Mucosa of stomach (tissue), 1 donor: ENCODE data around the gene TNC.

ENCODE experiments used
- H3K27me3 ChIP-seq: one replicate; pipeline ENCODE4 v1.7.0; 2013; ENCODE audit warnings: mild to moderate bottlenecking, low read length; ENCODE audit not compliant: control insufficient read depth, insufficient read depth
- H3K36me3 ChIP-seq: one replicate; pipeline ENCODE4 v1.7.0; 2013; ENCODE audit warnings: low read length; ENCODE audit not compliant: control insufficient read depth, insufficient read depth
- H3K4me1 ChIP-seq: one replicate; pipeline ENCODE4 v1.7.0; 2013; ENCODE audit warnings: mild to moderate bottlenecking, low read length; ENCODE audit not compliant: control insufficient read depth, insufficient read depth
- H3K4me3 ChIP-seq: one replicate; pipeline ENCODE4 v1.7.0; 2013; ENCODE audit warnings: low read length
- H3K9ac ChIP-seq: one replicate; pipeline ENCODE4 v1.7.0; 2013; ENCODE audit warnings: mild to moderate bottlenecking, low read length, moderate library complexity
- H3K9me3 ChIP-seq: one replicate; pipeline ENCODE4 v1.7.0; 2013; ENCODE audit warnings: mild to moderate bottlenecking, low read length, moderate library complexity; ENCODE audit not compliant: control insufficient read depth
- donor health status: Pancreatic carcinoma.

TNC gene

DNA sequence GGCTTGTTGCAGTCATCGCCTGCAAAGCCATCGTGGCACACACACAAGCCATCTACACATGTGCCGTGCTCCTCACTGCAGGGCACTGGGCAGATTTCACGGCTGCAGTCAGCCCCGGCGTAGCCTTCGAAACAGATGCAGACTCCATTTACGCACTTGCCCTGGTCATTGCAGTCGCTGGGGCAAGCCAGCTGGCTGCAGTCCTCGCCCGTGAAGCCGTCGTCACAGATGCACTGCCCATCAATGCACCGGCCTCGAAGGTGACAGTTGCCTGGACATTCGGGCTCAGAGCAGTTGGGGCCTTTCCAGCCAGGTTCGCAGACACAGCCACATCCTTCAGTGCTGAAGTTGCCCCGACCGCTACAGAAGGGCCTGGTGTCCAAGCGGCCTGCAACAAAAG lies 31.1 kb downstream of the TNC start:
- no peak overlapping the region for H3K9ac ChIP-seq
- no peaks in the 10 kb centered on the region for H3K36me3 ChIP-seq
- H3K9me3 ChIP-seq: no peaks in the 10 kb centered on the region

DNA sequence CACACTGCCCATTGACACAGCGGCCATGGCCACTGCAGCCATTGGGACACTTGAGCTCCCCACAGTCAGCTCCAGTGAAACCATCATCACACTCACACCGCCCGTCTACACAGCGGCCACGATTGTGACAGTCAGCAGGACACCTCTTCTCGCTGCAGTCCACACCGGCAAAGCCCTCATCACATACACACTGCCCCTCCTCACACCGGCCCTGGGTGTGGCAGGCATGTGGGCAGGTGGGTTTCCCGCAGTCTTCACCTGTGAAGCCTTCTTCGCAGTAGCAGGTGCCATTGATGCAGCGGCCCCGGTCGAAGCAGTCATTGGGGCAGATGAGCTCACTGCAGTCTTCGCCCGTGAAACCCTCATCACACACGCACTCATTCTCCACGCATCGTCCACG lies 31.5 kb downstream of the TNC start:
- no peaks in the 10 kb centered on the region for H3K27me3 ChIP-seq
- no peaks in the 10 kb centered on the region for H3K4me1 ChIP-seq
- no peak overlapping the region for H3K9ac ChIP-seq
- H3K9me3 ChIP-seq: no peaks in the 10 kb centered on the region
- no peaks in the 10 kb centered on the region for H3K36me3 ChIP-seq
- no peak overlapping the region for H3K4me3 ChIP-seq

More for the DNA sequence above, 31.1 kb downstream of the TNC start:
- Histone ChIP-seq H3K27me3 (no peaks in the 10 kb centered on the region), H3K4me1 (no peaks in the 10 kb centered on the region), H3K4me3 (no peak overlapping the region)

DNA sequence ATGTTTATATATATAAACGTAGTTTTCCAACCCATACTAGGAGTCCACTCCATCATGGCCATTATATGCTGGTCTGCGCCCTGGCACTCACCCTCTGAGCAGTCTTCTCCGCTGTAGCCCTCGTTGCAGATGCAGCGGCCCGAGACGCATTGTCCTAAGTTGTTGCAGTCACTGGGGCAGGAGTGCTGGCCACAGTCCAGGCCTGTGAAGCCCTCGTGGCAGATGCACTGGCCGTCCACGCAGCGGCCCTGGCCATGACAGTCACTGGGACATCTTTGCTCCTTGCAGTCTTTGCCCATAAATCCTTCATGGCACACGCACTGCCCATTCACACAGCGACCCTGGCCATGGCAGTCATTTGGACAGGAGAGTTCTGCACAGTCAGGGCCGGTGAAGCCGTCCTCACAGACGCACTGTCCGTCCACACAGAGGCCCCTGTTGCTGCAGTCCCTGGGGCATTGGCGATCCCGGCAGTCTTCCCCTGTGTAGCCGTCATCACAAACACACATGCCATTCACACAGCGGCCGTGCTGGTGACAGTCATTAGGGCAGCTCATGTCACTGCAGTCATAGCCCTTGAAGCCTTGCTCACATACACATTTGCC lies 32.1 kb downstream of the TNC start:
- no peak overlapping the region for H3K4me3 ChIP-seq
- H3K27me3 ChIP-seq: no peaks in the 10 kb centered on the region
- no peak overlapping the region for H3K9ac ChIP-seq
- H3K36me3 ChIP-seq: no peaks in the 10 kb centered on the region
- H3K4me1 ChIP-seq: no peaks in the 10 kb centered on the region
- H3K9me3 ChIP-seq: no peaks in the 10 kb centered on the region

DNA sequence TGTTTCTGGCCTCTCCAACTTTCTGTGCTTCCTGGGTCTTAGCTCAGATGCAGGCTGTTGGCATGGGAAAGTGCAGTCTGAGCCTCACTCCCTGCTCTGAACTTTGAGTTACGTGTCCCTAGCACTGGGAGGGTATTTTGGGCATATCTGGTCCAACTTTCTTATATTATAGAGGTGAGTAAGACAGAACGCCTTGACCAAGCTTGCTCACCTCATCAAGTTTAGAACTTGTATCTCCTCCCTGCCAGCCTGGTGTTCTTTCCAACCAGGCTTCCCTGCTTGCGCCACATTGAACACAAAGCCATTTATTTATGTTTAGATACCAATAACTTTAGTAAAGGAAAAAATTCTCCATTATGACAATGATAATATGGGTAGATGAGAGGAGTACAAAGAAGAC lies 33.2 kb downstream of the TNC start:
- no peak overlapping the region for H3K4me3 ChIP-seq
- no peaks in the 10 kb centered on the region for H3K36me3 ChIP-seq
- no peaks in the 10 kb centered on the region for H3K9me3 ChIP-seq
- H3K9ac ChIP-seq: no peak overlapping the region
- H3K27me3 ChIP-seq: no peaks in the 10 kb centered on the region
- H3K4me1 ChIP-seq: no peaks in the 10 kb centered on the region

- no peak overlapping the region for H3K9ac ChIP-seq
- no peaks in the 10 kb centered on the region for H3K36me3 ChIP-seq
- H3K4me1 ChIP-seq: no peaks in the 10 kb centered on the region
- H3K4me3 ChIP-seq: no peak overlapping the region
- H3K9me3 ChIP-seq: no peaks in the 10 kb centered on the region
- H3K27me3 ChIP-seq: no peaks in the 10 kb centered on the region
Observed at GRCh38 chr9:115084157-115084556, 33.8 kb downstream of the TNC start.

DNA sequence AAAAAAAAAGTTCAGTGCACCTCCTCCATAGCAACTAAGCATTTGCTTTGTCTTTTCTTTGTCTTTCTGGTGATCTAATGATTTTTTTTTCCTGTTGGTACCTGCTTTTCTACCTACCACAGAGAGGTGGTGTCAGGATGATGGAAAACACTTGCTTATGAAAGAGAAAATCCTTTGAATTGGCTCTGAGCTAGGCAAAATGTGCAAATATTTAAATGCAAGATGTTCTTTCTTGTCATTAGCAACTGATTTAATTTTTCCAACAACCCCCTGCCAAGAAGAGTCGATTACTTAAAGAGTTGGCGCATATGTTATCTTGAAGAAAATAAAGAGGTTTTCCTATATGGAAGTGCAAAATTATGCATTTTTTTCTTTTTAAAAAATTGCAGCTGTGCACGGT lies 37.7 kb downstream of the TNC start:
- Histone ChIP-seq H3K4me3 (no peak overlapping the region), H3K27me3 (no peaks in the 10 kb centered on the region), H3K4me1 (no peaks in the 10 kb centered on the region), H3K9me3 (no peaks in the 10 kb centered on the region), H3K36me3 (no peaks in the 10 kb centered on the region), H3K9ac (no peak overlapping the region)

- Histone ChIP-seq H3K4me3 (no peak overlapping the region), H3K9me3 (no peaks in the 10 kb centered on the region), H3K27me3 (no peaks in the 10 kb centered on the region), H3K9ac (no peak overlapping the region), H3K4me1 (no peaks in the 10 kb centered on the region), H3K36me3 (no peaks in the 10 kb centered on the region)
Observed at GRCh38 chr9:115079156-115079555, 38.8 kb downstream of the TNC start.

- H3K9ac ChIP-seq: no peak overlapping the region
- no peaks in the 10 kb centered on the region for H3K9me3 ChIP-seq
- H3K27me3 ChIP-seq: no peaks in the 10 kb centered on the region
- H3K36me3 ChIP-seq: no peaks in the 10 kb centered on the region
- no peak overlapping the region for H3K4me3 ChIP-seq
- no peaks in the 10 kb centered on the region for H3K4me1 ChIP-seq
Observed at GRCh38 chr9:115073456-115073855, 44.5 kb downstream of the TNC start.

DNA sequence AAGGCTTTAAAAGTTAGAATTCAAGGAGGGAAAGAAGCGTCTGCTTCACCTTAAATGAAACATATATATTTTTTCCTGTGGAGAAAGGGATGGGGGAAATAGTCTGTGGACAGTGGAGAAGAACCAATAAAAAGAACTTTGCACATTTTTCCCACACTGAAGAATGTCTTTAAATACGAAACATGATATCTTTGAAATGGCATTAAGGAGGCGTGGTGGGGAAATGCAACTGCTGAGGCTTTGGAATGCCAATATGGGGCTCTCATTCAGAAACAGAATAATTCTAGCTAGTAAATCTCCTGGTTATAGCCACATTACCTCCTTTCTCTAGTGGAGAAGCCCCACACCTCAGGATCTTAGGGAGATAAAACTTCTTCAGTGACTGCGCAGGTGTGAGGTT lies 46.8 kb downstream of the TNC start:
- no peaks in the 10 kb centered on the region for H3K27me3 ChIP-seq
- H3K9me3 ChIP-seq: no peaks in the 10 kb centered on the region
- no peak overlapping the region for H3K4me3 ChIP-seq
- H3K9ac ChIP-seq: no peak overlapping the region
- no peaks in the 10 kb centered on the region for H3K36me3 ChIP-seq
- no peaks in the 10 kb centered on the region for H3K4me1 ChIP-seq

DNA sequence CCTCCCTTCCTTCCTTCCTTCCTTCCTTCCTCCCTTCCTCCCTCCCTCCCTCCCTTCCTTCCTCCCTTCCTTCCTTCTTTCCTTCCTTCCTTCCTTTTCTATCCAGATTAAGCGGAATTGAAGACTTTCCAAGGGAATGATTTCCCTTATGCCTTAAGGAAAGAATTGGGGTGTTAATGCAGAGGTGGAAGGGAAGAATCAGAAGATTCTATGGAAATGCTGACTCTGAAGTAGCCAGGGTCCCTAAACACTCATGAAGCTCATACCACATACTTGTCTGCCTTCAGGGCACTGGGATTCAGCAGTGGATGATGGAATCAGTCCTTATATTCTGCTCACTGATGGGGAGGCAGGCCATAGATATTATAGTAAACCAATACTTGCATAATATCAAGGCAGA lies 48.2 kb downstream of the TNC start:
- H3K4me3 ChIP-seq: no peak overlapping the region
- no peak overlapping the region for H3K9ac ChIP-seq
- H3K9me3 ChIP-seq: no peaks in the 10 kb centered on the region
- no peaks in the 10 kb centered on the region for H3K36me3 ChIP-seq
- no peaks in the 10 kb centered on the region for H3K4me1 ChIP-seq
- no peaks in the 10 kb centered on the region for H3K27me3 ChIP-seq

DNA sequence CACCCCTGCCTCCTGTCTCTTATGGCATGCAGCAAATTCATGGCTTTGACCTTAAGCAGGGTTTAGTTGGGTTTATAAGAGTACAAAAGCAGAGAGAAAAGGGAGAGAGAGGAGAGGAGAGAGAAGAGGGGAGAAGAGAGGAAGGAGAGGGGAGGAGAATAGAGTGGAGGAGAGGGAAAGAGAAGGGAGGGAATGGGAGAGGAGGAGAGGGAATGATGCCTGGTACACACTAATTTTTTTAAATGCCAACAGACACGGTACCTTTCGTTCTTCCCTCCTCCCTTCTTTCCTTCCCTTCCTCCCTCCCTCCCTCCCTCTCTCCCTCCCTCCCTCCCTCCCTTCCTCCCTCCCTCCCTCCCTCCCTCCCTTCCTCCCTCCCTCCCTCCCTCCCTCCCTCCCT lies 48.7 kb downstream of the TNC start:
- H3K4me1 ChIP-seq: no peaks in the 10 kb centered on the region
- H3K36me3 ChIP-seq: no peaks in the 10 kb centered on the region
- no peaks in the 10 kb centered on the region for H3K27me3 ChIP-seq
- no peak overlapping the region for H3K4me3 ChIP-seq
- no peak overlapping the region for H3K9ac ChIP-seq
- H3K9me3 ChIP-seq: no peaks in the 10 kb centered on the region

- no peaks in the 10 kb centered on the region for H3K4me1 ChIP-seq
- no peak overlapping the region for H3K4me3 ChIP-seq
Observed at GRCh38 chr9:115068031-115068430, 49.9 kb downstream of the TNC start.

More at GRCh38 chr9:115068031-115068430, 49.9 kb downstream of the TNC start:
- Histone ChIP-seq H3K36me3 (no peaks in the 10 kb centered on the region), H3K27me3 (no peaks in the 10 kb centered on the region), H3K9ac (no peak overlapping the region), H3K9me3 (no peaks in the 10 kb centered on the region)
